Measurements from ENCODE around the gene IL36G.

Gene IL36G

GRCh38 chr2:113018509-113018908 lies 40.7 kb downstream of the IL36G start:
- DNase-seq (ENCODE audit: low read depth): no peak

GRCh38 chr2:113021312-113021711 lies 43.5 kb downstream of the IL36G start:
- no peak for DNase-seq (ENCODE audit: low read depth)

GRCh38 chr2:113024764-113025163 lies 47.0 kb downstream of the IL36G start:
- no peak for DNase-seq (ENCODE audit: low read depth)

GRCh38 chr2:113025737-113026136 lies 47.9 kb downstream of the IL36G start:
- DNase-seq (ENCODE audit: low read depth): no peak

DNA sequence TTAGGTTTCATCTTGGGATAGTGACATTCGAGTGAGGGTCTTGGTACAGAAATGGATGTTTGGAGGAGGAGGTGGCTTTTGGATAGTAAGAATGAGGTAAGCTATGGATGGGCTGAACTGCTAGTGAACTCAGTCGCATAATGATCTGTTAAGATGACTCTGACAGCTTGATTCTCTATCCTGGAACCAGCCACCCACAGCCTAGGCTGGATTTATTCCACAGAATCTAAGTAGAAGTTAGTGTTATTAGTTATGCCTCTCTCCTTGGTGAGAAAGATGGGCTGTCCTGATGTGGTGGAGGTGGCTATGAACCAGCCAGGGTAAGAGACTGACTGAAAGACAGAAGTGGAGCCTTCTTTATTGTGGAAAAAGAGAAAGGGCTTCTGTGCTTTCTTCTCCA lies 49.9 kb downstream of the IL36G start:
- no peak for DNase-seq (ENCODE audit: low read depth)

DNA sequence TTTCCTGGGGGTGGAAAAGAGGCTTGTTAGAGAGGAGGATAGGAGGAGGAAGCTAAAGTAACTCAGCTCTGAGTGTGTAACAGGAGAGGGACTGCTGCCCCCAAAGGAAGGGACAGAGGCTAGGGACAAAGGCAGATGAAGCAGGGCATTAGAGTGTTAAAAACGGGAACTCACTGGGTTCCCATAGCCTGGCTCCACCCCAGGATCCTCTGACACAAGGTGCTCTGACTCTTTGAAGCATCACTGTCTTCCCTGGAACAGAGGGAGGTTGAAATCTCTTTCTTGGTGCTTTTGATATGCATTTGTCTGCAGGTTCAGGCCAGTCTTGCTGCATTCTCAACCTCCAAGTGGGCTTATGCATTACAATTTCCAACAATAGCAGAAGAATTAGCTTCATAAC lies 50.3 kb downstream of the IL36G start:
- no peak for DNase-seq (ENCODE audit: low read depth)

DNA sequence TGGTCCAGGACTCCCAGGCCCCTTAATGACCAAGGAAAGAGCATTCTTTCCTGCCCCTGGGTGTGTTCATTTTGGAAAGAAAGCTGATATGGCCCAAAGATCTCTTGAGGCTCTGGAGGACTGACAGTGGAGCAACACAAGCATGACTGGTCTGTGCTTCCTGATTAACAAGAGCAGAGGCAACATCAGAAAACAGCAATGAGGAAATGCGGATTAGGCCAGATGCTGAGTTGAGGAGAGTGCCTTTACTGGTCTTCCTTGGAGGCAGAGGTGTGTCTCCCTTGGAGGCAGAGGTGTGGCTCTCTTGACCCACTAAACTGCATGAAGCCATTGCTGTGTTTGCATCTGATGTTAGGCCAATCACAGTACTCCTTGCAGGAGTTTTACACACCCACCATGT lies 54.9 kb downstream of the IL36G start:
- DNase-seq (ENCODE audit: low read depth): no peak

DNA sequence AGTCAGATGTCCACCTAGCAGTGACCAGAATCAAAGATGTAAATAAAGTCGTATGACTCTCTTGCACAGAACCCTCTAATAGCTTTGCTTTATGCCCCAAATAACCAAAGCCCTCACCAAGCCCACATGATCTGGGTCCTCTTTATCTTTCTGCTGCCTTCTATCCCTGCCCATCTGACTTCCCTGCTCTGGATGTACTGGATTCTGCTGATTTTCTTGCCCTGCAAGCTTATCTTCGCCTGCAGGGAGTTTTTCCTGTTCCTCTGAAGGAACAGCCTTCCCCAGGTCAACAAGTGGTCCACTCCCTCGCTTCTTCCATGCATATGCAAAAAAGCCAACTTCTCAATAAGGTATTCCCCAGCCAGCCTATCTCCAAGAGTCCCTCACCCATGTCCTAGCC lies 56.2 kb downstream of the IL36G start:
- DNase-seq (ENCODE audit: low read depth): no peak

Data from stimulated activated CD8-positive, alpha-beta memory T cell treated with anti-CD3 and anti-CD28 coated beads, Interleukin-15, amount 100 ng/mL, for 1 hour (primary cell).